HG02973 (cell line): ENCODE measurements around the gene EPS8L3.
"Not testable (repeated sequence)": the region's sequence is repeated elsewhere in the genome, so short reads cannot be mapped to it uniquely, and the experiment has no call there.

ENCODE experiments used
- ATAC-seq: cut with Tn5 transposase; IDR thresholded peaks from one replicate; pipeline ENCODE4 v1.9.1; 2021; ENCODE audit warnings: moderate library complexity; ENCODE audit not compliant: unreplicated experiment

EPS8L3 gene

DNA sequence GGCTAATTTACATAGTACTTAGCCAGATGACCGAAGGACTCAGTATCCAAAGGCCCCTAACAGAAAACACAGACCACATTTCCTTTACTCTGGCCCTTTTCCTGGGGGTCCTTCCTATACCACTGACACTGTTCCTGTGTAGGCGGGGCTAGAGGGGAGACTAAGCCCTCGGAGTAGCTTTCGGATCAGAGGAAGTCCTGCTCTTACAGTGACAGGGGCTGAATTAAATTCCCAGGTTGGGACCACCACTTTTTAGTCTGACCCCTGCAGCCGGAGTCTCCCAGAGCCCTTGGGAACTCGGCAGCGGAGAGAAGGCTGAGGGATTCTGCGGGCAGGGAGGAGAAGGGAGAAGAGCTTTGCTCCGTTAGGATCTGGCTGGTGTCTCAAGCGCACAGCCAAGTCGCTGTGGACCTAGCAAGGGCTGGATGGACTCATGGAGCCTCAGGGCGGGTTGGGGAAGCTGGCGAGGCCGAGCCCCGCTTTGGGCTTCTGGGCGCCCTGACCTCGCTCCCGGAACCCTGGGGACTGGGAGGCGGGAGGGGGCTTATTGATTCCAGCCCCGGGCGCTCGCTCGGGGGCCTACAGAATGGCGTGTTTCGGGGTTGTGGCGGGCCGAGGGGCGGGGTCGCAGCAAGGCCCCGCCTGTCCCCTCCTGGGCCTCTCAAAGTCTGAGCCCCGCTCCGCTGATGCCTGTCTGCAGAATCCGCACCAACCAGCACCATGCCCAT is 52.0 kb downstream of the EPS8L3 start, which contains the start of gene GSTM5:
Gene GSTM5 (plus strand): TSS at position 659 of the 728 bp plus-strand sequence. CDS start 62 bp downstream, at position 721.
- not testable (repeated sequence) for ATAC-seq

DNA sequence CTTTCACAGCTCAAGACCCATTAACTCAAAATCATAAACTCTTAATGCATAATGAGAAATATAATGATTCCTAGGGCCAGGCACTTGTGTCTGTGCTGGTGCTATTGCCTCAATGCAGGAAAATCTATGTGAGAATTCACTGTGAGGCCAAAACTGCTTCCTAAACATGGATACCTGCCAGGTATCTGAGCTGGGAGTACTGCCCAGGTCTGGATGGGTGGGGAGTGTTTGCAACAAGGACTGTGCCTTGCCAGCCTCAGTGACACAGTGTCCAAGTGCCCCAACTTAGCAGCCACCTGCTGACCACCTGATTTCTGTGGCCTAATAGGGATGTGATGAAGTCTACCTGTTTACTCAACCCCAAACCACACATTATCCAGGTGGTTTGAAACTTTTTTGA is 53.9 kb downstream of the EPS8L3 start:
- ATAC-seq, result not testable (repeated sequence)

DNA sequence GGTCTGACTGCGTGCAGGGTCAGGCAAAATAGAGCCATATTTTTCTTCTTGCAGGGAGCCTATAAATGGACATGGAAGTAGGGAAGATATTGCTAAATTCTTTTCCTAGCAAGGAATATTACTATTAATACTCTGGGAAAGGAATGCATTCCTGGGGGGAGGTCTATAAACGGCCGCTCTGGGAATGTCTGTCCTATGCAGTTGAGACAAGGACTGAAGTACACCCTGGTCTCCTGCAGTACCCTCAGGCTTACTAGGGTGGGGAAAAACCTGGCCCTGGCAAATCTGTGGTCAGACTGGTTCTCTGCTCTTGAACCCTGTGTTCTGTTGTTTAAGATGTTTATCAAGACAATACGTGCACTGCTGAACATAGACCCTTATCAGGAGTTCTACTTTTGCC is 54.8 kb downstream of the EPS8L3 start:
- ATAC-seq, result not testable (repeated sequence)

DNA sequence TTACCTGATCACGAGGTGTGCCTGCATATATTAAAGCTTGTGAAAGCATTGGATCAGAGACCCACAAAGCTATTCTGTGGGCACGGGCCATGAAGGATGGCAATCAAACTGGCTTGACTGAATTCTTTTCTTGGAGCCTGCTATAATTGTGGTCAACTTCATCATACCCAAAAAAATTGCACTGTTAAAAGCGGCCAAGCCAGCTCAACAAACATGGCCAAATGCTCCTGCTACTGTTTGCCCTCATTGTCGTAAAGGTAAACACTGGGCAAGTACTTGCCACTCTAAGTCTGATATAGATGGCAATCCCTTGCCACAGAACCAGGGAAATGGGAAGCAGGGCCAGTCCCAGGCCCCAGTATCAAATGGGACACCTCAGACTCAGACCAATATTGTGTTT is 58.3 kb downstream of the EPS8L3 start:
- no peak for ATAC-seq

DNA sequence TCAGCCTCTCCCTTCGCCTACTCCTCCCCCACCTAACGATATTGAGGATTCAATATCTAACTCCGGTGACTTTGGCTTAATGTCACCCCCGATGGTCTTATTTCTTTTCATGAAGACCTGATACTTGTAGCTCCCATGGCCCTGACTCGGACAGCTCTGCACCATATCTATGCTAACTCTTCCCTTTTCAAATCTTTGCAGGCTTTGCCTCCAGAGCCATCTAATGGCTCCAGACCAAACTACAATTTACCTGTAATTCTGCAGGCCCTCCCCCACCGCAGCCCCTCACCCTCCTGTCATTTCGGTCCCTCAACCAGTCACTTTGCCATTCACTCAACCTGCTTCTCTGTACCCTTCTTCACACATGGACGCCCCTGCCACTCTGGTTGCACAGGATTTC is 59.5 kb downstream of the EPS8L3 start:
- ATAC-seq, result no peak

DNA sequence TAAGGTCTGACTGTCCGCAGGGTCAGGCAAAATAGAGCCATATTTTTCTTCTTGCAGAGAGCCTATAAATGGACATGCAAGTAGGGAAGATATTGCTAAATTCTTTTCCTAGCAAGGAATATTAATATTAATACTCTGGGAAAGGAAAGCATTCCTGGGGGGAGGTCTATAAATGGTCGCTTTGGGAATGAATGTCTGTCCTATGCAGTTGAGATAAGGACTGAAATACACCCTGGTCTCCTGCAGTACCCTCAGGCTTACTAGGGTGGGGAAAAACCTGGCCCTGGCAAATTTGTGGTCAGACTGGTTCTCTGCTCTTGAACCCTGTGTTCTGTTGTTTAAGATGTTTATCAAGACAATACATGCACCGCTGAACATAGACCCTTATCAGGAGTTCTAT is 60.8 kb downstream of the EPS8L3 start:
- ATAC-seq, result not testable (repeated sequence)
